HG03469 (cell line): ENCODE results near the gene OAS3.
"Not testable (repeated sequence)": the region's sequence is repeated elsewhere in the genome, so short reads cannot be mapped to it uniquely, and the experiment has no call there.

Source experiments
- ATAC-seq: cut with Tn5 transposase; IDR thresholded peaks from one replicate; pipeline ENCODE4 v1.9.1; 2021; ENCODE audit warnings: mild to moderate bottlenecking, moderate library complexity, moderate number of reproducible peaks; ENCODE audit not compliant: unreplicated experiment

Gene OAS3

GRCh38 chr12:112947761-112948160, 9.5 kb downstream of the OAS3 start:
- no peak for ATAC-seq

- no peak for ATAC-seq
Measured at GRCh38 chr12:112948806-112949205, 10.5 kb downstream of the OAS3 start.

- no peak for ATAC-seq
Measured at GRCh38 chr12:112950701-112951100, 12.4 kb downstream of the OAS3 start.

- not testable (repeated sequence) for ATAC-seq
Measured at GRCh38 chr12:112957125-112957524, 18.9 kb downstream of the OAS3 start.

- ATAC-seq, result no peak
Measured at GRCh38 chr12:112961074-112961473, 22.8 kb downstream of the OAS3 start.

- ATAC-seq, result no peak
Measured at GRCh38 chr12:112961536-112961935, 23.3 kb downstream of the OAS3 start.

GRCh38 chr12:112962561-112962960, 24.3 kb downstream of the OAS3 start:
- no peak for ATAC-seq

GRCh38 chr12:112963227-112963861, 25.1 kb downstream of the OAS3 start:
- no peak for ATAC-seq

GRCh38 chr12:112964067-112964670, 25.9 kb downstream of the OAS3 start:
- no peak for ATAC-seq

- no peak for ATAC-seq
Measured at GRCh38 chr12:112964915-112965314, 26.6 kb downstream of the OAS3 start.

- ATAC-seq, result no peak
Measured at GRCh38 chr12:112965643-112966042, 27.4 kb downstream of the OAS3 start.

- no peak for ATAC-seq
Measured at GRCh38 chr12:112967306-112967705, 29.0 kb downstream of the OAS3 start.

GRCh38 chr12:112967858-112968257, 29.6 kb downstream of the OAS3 start:
- no peak for ATAC-seq

- no peak for ATAC-seq
Measured at GRCh38 chr12:112969547-112970306, 31.5 kb downstream of the OAS3 start.

GRCh38 chr12:112970391-112970790, 32.1 kb downstream of the OAS3 start:
- ATAC-seq, result no peak

GRCh38 chr12:112971248-112971647, 33.0 kb downstream of the OAS3 start:
- no peak for ATAC-seq

- no peak for ATAC-seq
Measured at GRCh38 chr12:112973011-112973735, 34.9 kb downstream of the OAS3 start.

- no peak for ATAC-seq
Measured at GRCh38 chr12:112973818-112974231, 35.6 kb downstream of the OAS3 start.

- no peak for ATAC-seq
Measured at GRCh38 chr12:112974904-112975303, 36.6 kb downstream of the OAS3 start.

- no peak for ATAC-seq
Measured at GRCh38 chr12:112977139-112977538, 38.9 kb downstream of the OAS3 start.

GRCh38 chr12:112977641-112978040, 39.4 kb downstream of the OAS3 start:
- no peak for ATAC-seq
